Right lobe of liver (tissue), 4 donors: ENCODE results near the gene KCNMA1.

Experiments
- CTCF ChIP-seq, 4 donors: fragments of 200-600 bp in 3 of 4; fragments of 450-650 bp in 1 of 4; IDR thresholded peaks; one replicate each; pipeline versions ENCODE4 v1.5.1 to v1.8.0; 2016 to 2022; ENCODE audit warnings: antibody characterized with exemption in 4 of 4, mild to moderate bottlenecking in 2 of 4
- POLR2A ChIP-seq: fragments of 450-650 bp; IDR thresholded peaks from one replicate; pipeline ENCODE4 v1.6.1; 2017; ENCODE audit warnings: antibody characterized with exemption, mild to moderate bottlenecking
- donor health status: DM: no; HTN: no; CAD: no.
- donor health status: DM: no; HTN: no; CAD: no.
- donor health status: DM: no; HTN: yes; CAD: no.

DNA sequence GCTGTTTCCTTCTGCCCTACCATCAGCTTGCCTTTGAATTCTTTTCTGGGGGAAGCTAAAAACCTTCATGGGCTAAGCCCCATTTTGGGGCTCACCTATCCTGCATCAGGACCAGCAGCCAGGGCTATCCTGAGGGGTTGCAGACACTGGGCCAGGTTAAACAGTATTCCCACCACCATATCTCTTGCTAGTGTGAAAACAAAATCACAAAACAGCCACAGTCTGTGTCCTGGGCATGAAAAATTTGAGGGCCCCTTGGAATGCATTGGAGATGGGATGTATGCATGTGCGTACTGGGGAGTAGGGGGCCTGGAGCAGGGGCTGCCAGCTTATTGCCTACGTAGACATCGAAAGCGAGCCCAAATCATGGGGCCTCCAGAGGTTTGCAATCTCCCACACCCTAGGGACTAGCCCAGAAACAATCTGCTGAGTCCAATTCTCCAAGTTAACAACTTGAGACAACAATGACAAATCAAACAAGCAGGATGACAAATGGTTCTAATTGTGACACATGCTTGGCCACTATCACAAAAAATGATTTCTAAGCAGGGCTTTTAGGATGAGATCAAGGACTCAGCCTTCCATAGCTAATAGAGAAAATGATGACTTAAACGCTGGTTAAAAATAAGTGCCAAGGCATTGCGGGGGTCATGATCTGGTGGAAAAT, 557.1 kb downstream of the KCNMA1 start:
- TF ChIP-seq CTCF (IDR thresholded peaks at IDR 0.05) (no peak), POLR2A (no peak)
